Right lobe of liver (tissue), 6 donors: ENCODE results near the gene DHRS7. TPM values are rescaled to one million over a fixed set of nuclear protein-coding genes. Genes with fewer than 3 reads are reported as not detected.

ENCODE experiments used
- ATAC-seq, 4 donors: fragments of 200-7000 bp; cut with Tn5 transposase; one replicate each; pipeline ENCODE4 v1.9.1; 2020; ENCODE audit warnings: mild to moderate bottlenecking in 4 of 4, moderate library complexity in 4 of 4
- DNase-seq, 3 donors: peaks; one replicate each; pipeline ENCODE4 v3.0.0-alpha.2; 2020
- H3K27ac ChIP-seq, 3 donors: fragments of 200-600 bp; one replicate each; pipeline ENCODE4 v1.8.0; 2022
- H3K27me3 ChIP-seq, 2 donors: fragments of 200-600 bp; one replicate each; pipeline ENCODE4 v1.8.0; 2022
- H3K36me3 ChIP-seq, 4 donors: fragments of 200-600 bp; sonication (generic) in 1 of 4; one replicate each; pipeline versions ENCODE4 v1.5.1 to v1.8.0; 2017 to 2022; ENCODE audit warnings: control low read depth in 1 of 4
- H3K4me1 ChIP-seq, 4 donors: fragments of 200-600 bp; sonication (generic) in 1 of 4; one replicate each; pipeline versions ENCODE4 v1.5.1 to v1.8.0; 2017 to 2022; ENCODE audit warnings: control low read depth in 1 of 4
- H3K4me3 ChIP-seq, 3 donors: fragments of 200-600 bp; one replicate each; pipeline ENCODE4 v1.8.0; 2022
- H3K9me3 ChIP-seq, 4 donors: fragments of 200-600 bp; sonication (generic) in 1 of 4; one replicate each; pipeline versions ENCODE4 v1.5.1 to v1.8.0; 2017 to 2022; ENCODE audit warnings: control low read depth in 1 of 4
- CTCF ChIP-seq, 4 donors: fragments of 200-600 bp in 3 of 4; fragments of 450-650 bp in 1 of 4; IDR thresholded peaks; one replicate each; pipeline versions ENCODE4 v1.5.1 to v1.8.0; 2016 to 2022; ENCODE audit warnings: antibody characterized with exemption in 4 of 4, mild to moderate bottlenecking in 2 of 4
- POLR2A ChIP-seq: fragments of 450-650 bp; IDR thresholded peaks from one replicate; pipeline ENCODE4 v1.6.1; 2017; ENCODE audit warnings: antibody characterized with exemption, mild to moderate bottlenecking
- WGBS: methylation state at CpG from one replicate; pipeline ENCODE4 v1.1.6; 2018; ENCODE audit warnings: low coverage, low lambda C conversion rate; ENCODE audit not compliant: insufficient coverage; ENCODE audit errors: missing lambda C conversion rate; 5-methylcytosine and 5-hydroxymethylcytosine counted together
- intact Hi-C, 2 donors: fragments of 100-400 bp; cut with DNase I; formaldehyde crosslinking; loops; one replicate each; pipeline versions ENCODE4 v1.11.2 to v1.14.1; 2022
- total RNA-seq, 6 experiments: library from RNA; depleted of rRNA in 2 of 6; stranded (reverse); fragments of >200 nt in 2 of 6; fragmentation: NEBNext Ultra II Directional in 3 of 6; extraction: Animal tissue kit (Norgen Biotek cat#: 25700) in 3 of 6; gene quantifications; one replicate each; pipeline versions ENCODE4 v1.1.0 to v1.2.4, GENCODE V29; 2016 to 2023
- donor health status: DM: no; HTN: yes; CAD: no.
- donor health status: DM: no; HTN: no; CAD: no.
- donor health status: DM: no; HTN: no; CAD: no.
- donor health status: DM: no; HTN: yes; CAD: no.
- donor health status: DM: no; HTN: yes; CAD: no.

The DHRS7 gene
- total RNA-seq, 6 experiments from 2014 or later = 65.0 to 153 (median 116) TPM

GRCh38 chr14:60183138-60183537, 17.9 kb upstream of the DHRS7 start:
- no peak overlapping the region for H3K27ac ChIP-seq
- no peaks in the 10 kb centered on the region for H3K27me3 ChIP-seq
- no peak overlapping the region for H3K4me3 ChIP-seq
- no peaks in the 10 kb centered on the region for H3K4me1 ChIP-seq
- 84% methylated on average over 3 of the region's 3 CpGs for WGBS
- intact Hi-C loops = loop anchor here in 1 of 2 donors (10.0 kb wide), 1 partner anchor 218 kb away; no protein-coding TSS in a partner anchor
- H3K36me3 ChIP-seq = no peaks in the 10 kb centered on the region
- ATAC-seq = no peak
- no peak for DNase-seq
- TF ChIP-seq CTCF (IDR thresholded peaks at IDR 0.05) = no peak
- no peak for TF ChIP-seq POLR2A
- H3K9me3 ChIP-seq = no peaks in the 10 kb centered on the region

- DNase-seq (no peak), ATAC-seq (no peak)
- H3K4me1 ChIP-seq = no peaks in the 10 kb centered on the region
- intact Hi-C loops = no loop called here
- no peaks in the 10 kb centered on the region for H3K27me3 ChIP-seq
- no peak overlapping the region for H3K27ac ChIP-seq
- no peaks in the 10 kb centered on the region for H3K9me3 ChIP-seq
- no peaks in the 10 kb centered on the region for H3K36me3 ChIP-seq
- WGBS = 71% methylated on average over 3 of the region's 3 CpGs
- TF ChIP-seq CTCF (IDR thresholded peaks at IDR 0.05) = no peak
- TF ChIP-seq POLR2A = no peak
- H3K4me3 ChIP-seq = no peak overlapping the region
Measured at GRCh38 chr14:60179431-60179869, 14.3 kb upstream of the DHRS7 start.

GRCh38 chr14:60178820-60179219, 13.6 kb upstream of the DHRS7 start:
- no peaks in the 10 kb centered on the region for H3K9me3 ChIP-seq
- H3K4me3 ChIP-seq = no peak overlapping the region
- TF ChIP-seq CTCF (IDR thresholded peaks at IDR 0.05) (no peak), POLR2A (no peak)
- 88% methylated on average over 1 of the region's 1 CpG for WGBS
- DNase-seq = no peak
- H3K27ac ChIP-seq = no peak overlapping the region
- intact Hi-C loops = no loop called here
- no peaks in the 10 kb centered on the region for H3K36me3 ChIP-seq
- ATAC-seq = no peak
- H3K27me3 ChIP-seq = no peaks in the 10 kb centered on the region
- H3K4me1 ChIP-seq = no peaks in the 10 kb centered on the region

GRCh38 chr14:60178164-60178563, 13.0 kb upstream of the DHRS7 start:
- Histone ChIP-seq H3K4me3 (no peak overlapping the region), H3K9me3 (no peaks in the 10 kb centered on the region), H3K36me3 (no peaks in the 10 kb centered on the region), H3K27me3 (no peaks in the 10 kb centered on the region), H3K4me1 (no peaks in the 10 kb centered on the region), H3K27ac (no peak overlapping the region)
- 95% methylated on average over 1 of the region's 1 CpG for WGBS
- ATAC-seq = no peak
- DNase-seq = no peak
- intact Hi-C loops = no loop called here
- no peak for TF ChIP-seq POLR2A
- no peak for TF ChIP-seq CTCF (IDR thresholded peaks at IDR 0.05)
